GM19035 (cell line): Measurements from ENCODE around the gene GUCA1A.
"Not testable (repeated sequence)": the region's sequence is repeated elsewhere in the genome, so short reads cannot be mapped to it uniquely, and the experiment has no call there.

Experiments used
- ATAC-seq: cut with Tn5 transposase; IDR thresholded peaks from one replicate; pipeline ENCODE4 v1.9.1; 2021; ENCODE audit not compliant: unreplicated experiment

GUCA1A gene

GRCh38 chr6:42171813-42172581 lies 1.2 kb upstream of the GUCA1A start:
- ATAC-seq: no peak

- no peak for ATAC-seq
Measured at GRCh38 chr6:42175860-42176259, 2.7 kb downstream of the GUCA1A start.

- ATAC-seq: no peak
Measured at GRCh38 chr6:42176981-42177380, 3.8 kb downstream of the GUCA1A start.

GRCh38 chr6:42177514-42178364 lies 4.6 kb downstream of the GUCA1A start:
- no peak for ATAC-seq

GRCh38 chr6:42179261-42179944 lies 6.2 kb downstream of the GUCA1A start:
- ATAC-seq: no peak

- no peak for ATAC-seq
Measured at GRCh38 chr6:42179945-42180313, 6.8 kb downstream of the GUCA1A start.

GRCh38 chr6:42182101-42182500 lies 8.9 kb downstream of the GUCA1A start:
- ATAC-seq: no peak

- ATAC-seq: no peak
Measured at GRCh38 chr6:42184475-42184874, 11.3 kb downstream of the GUCA1A start.

GRCh38 chr6:42185597-42185996 lies 12.4 kb downstream of the GUCA1A start:
- no peak for ATAC-seq

- ATAC-seq: no peak
Measured at GRCh38 chr6:42188406-42188805, 15.2 kb downstream of the GUCA1A start.

GRCh38 chr6:42190554-42191183 lies 17.5 kb downstream of the GUCA1A start:
- no peak for ATAC-seq

GRCh38 chr6:42192385-42192784 lies 19.2 kb downstream of the GUCA1A start:
- not testable (repeated sequence) for ATAC-seq

- no peak for ATAC-seq
Measured at GRCh38 chr6:42193491-42193894, 20.3 kb downstream of the GUCA1A start.

- ATAC-seq: no peak
Measured at GRCh38 chr6:42194056-42194455, 20.9 kb downstream of the GUCA1A start.

GRCh38 chr6:42195415-42195814 lies 22.3 kb downstream of the GUCA1A start:
- no peak for ATAC-seq

- no peak for ATAC-seq
Measured at GRCh38 chr6:42197555-42198362, 24.6 kb downstream of the GUCA1A start.

- ATAC-seq: no peak
Measured at GRCh38 chr6:42199106-42199981, 26.2 kb downstream of the GUCA1A start.

- no peak for ATAC-seq
Measured at GRCh38 chr6:42200035-42200434, 26.9 kb downstream of the GUCA1A start.

- no peak for ATAC-seq
Measured at GRCh38 chr6:42201382-42201781, 28.2 kb downstream of the GUCA1A start.
